Measurements from ENCODE around the gene NR2E1. TPM values are rescaled to one million over a fixed set of nuclear protein-coding genes. Genes with fewer than 3 reads are reported as not detected.

Gene NR2E1
- total and polyA plus RNA-seq, 12 donors = not detected

GRCh38 chr6:108127826-108128225 is 38.0 kb upstream of the NR2E1 start:
- Histone ChIP-seq H3K4me1 (peaks cover 0 to 5% (median 0%) of the 10 kb centered on the region in 9 donors), H3K36me3 (no peaks in the 10 kb centered on the region), H3K27me3 (peaks cover 0 to 100% (median 64%) of the 10 kb centered on the region in 7 donors), H3K4me3 (no peak overlapping the region), H3K27ac (no peak overlapping the region), H3K9me3 (no peaks in the 10 kb centered on the region)
- ATAC-seq = no peak
- WGBS, 2 donors = 78 to 82% methylated on average over 2 of the region's 2 CpGs
- no peak for TF ChIP-seq CTCF (IDR thresholded peaks at IDR 0.05)
- no peak for DNase-seq
- intact Hi-C loops (cut with DNase I) = no loop called here

- no peaks in the 10 kb centered on the region for H3K36me3 ChIP-seq
- peaks cover 0 to 16% (median 13%) of the 10 kb centered on the region in 9 donors for H3K4me1 ChIP-seq
- TF ChIP-seq CTCF (IDR thresholded peaks at IDR 0.05) = no peak
- peaks cover 0 to 99% (median 56%) of the 10 kb centered on the region in 7 donors for H3K27me3 ChIP-seq
- H3K9me3 ChIP-seq = no peaks in the 10 kb centered on the region
- no peak for ATAC-seq
- DNase-seq = no peak
- H3K27ac ChIP-seq = no peak overlapping the region
- intact Hi-C loops (cut with DNase I) = no loop called here
- H3K4me3 ChIP-seq = no peak overlapping the region
Observed at GRCh38 chr6:108130262-108130661, 35.6 kb upstream of the NR2E1 start.

GRCh38 chr6:108132863-108133262 is 33.0 kb upstream of the NR2E1 start:
- intact Hi-C loops (cut with DNase I) = no loop called here
- WGBS, 2 donors = 88% methylated on average over 4 of the region's 4 CpGs
- Histone ChIP-seq H3K4me1 (peaks cover 0 to 16% (median 13%) of the 10 kb centered on the region in 9 donors), H3K27ac (no peak overlapping the region), H3K36me3 (no peaks in the 10 kb centered on the region), H3K4me3 (no peak overlapping the region), H3K9me3 (no peaks in the 10 kb centered on the region), H3K27me3 (peaks cover 0 to 99% (median 55%) of the 10 kb centered on the region in 7 donors)
- DNase-seq (no peak), ATAC-seq (no peak)
- no peak for TF ChIP-seq CTCF (IDR thresholded peaks at IDR 0.05)

GRCh38 chr6:108133594-108134179 is 32.1 kb upstream of the NR2E1 start:
- no peaks in the 10 kb centered on the region for H3K9me3 ChIP-seq
- DNase-seq (peak; percentile 46 to 53), ATAC-seq (peak; percentile 86 to 96 (median 92))
- H3K4me1 ChIP-seq = peaks cover 0 to 16% (median 13%) of the 10 kb centered on the region in 9 donors
- WGBS, 2 donors = 9% methylated on average over 36 of the region's 36 CpGs
- intact Hi-C loops (cut with DNase I) = no loop called here
- peaks cover 0 to 99% (median 61%) of the 10 kb centered on the region in 7 donors for H3K27me3 ChIP-seq
- TF ChIP-seq CTCF (IDR thresholded peaks at IDR 0.05) = peak in 3 of 9 donors; percentile 18 to 25 (median 18)
- peak overlapping the region; percentile 6 to 56 (median 48) for H3K4me3 ChIP-seq
- H3K27ac ChIP-seq = peak overlapping the region in 9 of 10 donors; percentile 49 to 87 (median 77)
- H3K36me3 ChIP-seq = no peaks in the 10 kb centered on the region

Data from heart right ventricle (tissue), 16 donors.